HG03565 (cell line): ENCODE results near the gene VEPH1.
"Not testable (repeated sequence)": the region's sequence is repeated elsewhere in the genome, so short reads cannot be mapped to it uniquely, and the experiment has no call there.

Experiments
- ATAC-seq: cut with Tn5 transposase; IDR thresholded peaks from one replicate; pipeline ENCODE4 v1.9.1; 2021; ENCODE audit warnings: mild to moderate bottlenecking, moderate library complexity; ENCODE audit not compliant: unreplicated experiment

VEPH1 gene

DNA sequence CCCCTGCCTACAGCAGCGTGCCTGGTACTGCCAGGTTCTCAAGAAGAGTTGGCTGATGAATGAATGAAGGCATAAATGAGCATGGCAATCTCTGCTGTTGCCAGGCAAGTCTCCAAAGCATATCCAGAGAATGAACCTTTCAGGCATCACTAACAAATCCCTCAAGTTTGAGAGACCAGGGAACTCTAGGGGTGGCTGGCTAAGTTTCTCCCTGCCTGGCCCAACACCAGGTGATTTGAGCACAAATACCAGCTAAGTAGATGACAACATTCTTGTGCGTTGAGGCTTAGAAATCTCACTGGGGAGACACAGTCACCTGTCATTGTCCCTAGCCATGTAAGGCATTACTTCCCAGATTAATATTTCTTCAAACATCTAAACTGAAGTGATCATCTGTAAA is 147.9 kb downstream of the VEPH1 start:
- ATAC-seq: no peak

DNA sequence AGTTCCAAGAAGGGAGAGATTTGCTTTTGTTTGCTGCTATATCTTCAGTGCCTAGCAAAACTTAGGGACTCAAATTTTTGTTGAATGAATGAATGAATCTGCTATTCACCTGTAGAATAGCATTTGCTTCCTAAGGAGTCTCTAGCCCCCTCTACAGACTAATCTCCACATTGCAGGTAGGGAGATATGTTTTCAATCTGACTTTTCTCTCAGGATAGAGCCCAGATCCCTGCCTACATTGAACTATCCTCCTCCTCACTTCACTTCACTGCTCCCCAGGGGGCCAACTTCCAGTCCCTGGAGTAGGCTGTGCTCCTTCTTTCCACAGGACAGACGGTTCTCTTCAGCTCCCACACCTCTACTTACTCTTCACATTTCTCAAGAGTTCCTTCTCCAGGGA is 148.5 kb downstream of the VEPH1 start:
- ATAC-seq: no peak

DNA sequence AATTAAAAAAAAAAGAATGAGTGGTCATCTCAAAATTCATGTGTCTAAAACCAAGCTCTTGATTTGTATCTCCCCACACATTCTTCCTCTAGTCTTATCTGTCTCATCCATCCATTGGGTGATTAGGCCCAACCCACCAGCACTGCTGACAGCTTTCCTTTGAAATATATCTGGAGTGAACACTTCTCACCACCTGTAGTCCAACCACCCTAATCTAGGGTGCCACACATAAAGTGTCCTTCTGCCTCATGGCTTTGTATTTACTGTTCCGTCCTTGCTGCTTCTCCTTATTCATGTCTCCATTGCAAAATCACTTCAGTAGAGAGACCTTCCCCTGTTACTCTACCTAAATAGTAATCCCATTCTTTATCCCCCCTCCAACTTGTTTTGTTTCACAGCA is 149.0 kb downstream of the VEPH1 start:
- ATAC-seq: no peak

DNA sequence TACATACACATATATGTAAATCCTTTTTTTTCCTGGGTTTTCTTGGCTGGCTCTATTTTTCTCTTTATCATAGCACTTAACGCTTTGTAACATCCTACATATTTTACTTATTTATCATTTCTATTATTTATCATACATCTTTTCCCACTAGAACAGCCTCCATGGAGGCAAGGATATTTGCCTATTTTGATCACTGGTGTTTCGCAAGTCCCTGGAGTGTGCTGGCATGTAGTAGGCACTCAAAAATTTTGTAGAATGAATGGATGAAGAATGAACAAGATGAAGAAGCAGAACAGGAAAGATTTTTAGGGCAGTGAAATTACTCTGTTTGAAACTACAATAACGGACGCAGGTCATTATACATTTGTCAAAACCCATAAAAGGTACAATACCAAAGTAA is 149.6 kb downstream of the VEPH1 start:
- ATAC-seq: no peak

DNA sequence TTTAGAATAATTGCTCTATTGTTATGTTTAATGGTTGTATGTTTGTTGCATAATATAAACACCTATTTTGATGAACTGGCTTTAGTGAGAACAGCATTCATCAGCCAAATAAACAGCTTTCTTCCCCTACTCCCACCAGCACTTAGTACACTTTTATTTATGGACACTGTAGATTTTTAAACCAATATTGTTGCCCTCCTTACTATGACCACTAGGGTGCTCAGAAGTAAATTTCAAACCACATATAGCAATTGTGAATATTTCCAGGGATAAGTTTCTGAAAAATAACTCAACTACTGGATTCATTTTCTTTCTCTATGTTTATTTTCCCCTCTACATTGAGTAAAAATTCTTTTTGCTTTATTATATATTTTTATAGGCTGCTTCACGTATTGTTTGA is 151.2 kb downstream of the VEPH1 start:
- no peak for ATAC-seq

DNA sequence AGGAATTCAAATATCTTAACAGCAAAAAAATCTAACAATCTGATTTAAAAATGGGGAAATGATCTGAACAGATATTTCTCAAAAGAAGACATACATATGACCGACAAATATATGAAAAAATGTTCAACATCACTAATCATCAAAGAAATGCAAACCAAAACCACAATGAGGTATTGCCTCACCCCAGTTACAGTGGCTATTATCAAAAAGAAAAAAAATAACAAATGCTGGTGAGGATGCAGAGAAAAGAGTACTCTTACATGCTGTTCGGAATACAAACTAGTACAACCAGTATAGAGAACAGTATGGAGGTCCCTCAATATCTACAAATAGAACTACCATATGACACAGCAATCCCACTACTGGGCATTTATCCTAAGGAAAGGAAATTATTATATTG is 152.6 kb downstream of the VEPH1 start:
- not testable (repeated sequence) for ATAC-seq

DNA sequence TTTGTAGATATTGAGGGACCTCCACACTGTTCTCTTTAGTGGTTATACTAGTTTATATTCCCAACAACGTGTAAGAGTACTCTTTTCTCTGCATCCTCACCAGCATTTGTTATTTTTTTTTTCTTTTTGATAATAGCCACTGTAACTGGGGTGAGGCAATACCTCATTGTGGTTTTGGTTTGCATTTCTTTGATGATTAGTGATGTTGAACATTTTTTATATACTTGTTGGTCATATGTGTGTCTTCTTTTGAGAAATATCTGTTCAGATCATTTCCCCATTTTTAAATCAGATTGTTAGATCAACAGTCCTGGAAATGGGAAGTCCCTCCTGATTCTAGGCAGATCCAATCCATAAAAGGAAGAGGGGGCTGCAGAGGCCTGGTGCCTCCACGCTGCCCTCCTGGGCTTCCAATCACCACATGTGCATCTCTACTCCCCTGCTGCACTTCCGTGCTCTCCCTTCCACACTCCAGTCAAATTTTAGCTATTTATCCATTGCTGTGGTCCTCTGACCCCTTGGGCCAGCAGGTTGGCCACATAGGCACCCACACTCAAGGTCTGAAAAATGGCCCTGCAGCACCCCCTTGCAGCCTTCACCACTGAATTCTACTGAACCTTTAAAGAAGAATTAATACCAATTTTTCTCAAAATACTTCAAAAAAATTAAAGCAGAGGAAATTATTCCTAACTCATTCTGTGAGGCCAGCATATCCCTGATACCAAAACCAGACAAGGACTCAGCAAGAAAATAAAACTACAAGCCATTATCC is 154.7 kb downstream of the VEPH1 start:
- not testable (repeated sequence) for ATAC-seq

DNA sequence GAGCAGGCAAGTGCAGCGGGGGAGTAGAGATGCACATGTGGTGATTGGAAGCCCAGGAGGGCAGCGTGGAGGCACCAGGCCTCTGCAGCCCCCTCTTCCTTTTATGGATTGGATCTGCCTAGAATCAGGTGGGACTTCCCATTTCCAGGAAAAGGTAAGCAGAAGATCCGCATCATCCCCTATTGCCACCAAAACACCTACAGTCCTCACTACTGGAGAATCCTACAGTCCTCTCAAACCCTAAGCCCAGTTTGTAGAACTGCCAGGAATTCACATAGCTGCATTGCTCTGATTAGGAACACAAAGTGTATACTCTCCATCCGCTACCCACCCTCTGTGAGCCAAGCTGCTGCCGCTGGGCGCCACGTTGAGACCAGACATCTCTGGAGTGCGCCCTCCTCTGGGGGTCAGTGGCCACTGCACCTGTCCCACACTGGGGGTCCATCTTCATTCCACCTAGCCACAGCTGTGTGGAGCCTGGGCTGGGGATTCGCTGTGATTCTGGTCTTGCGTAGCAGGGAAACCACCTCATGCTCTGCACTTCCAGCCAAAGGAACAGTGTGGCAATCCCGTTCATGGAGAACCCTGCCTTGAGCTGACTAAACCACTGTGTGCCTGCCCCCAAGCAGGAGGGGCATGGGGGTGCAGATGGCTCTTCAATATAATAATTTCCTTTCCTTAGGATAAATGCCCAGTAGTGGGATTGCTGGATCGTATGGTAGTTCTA is 155.5 kb downstream of the VEPH1 start:
- ATAC-seq: no peak

DNA sequence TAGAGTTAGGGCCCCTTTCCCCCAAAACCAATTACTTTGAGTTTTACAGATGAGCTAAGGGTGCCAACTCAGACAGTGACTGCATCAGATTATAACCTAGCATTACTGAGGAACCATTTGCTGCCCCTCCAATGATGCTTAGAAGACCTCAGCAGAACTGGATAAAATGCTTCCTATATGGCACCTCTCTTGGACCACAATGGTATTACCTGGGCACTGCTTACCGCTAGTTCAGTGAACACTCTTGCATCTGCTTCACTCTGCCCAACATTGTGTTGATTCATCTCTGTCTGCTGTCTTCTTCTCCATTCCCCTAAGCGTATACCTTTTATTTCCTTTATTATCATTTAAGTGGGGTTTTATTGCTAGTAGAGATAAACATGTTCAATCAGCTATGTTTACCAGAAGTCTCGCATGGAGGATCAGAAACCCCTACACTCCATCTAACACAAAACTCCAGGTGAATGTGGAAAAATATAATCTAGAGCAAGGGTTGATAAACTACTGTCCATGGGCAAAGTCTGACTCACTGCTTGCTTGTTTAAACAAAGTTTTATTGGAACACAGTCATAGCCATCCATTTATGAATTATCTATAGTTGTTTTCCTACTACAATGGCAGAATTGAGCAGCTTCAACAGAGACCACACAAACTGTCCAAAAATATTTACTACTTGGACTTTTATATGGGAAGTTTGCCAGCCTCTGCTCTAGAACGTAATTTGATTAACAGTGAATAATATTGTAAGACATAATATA is 166.8 kb downstream of the VEPH1 start:
- no peak for ATAC-seq

DNA sequence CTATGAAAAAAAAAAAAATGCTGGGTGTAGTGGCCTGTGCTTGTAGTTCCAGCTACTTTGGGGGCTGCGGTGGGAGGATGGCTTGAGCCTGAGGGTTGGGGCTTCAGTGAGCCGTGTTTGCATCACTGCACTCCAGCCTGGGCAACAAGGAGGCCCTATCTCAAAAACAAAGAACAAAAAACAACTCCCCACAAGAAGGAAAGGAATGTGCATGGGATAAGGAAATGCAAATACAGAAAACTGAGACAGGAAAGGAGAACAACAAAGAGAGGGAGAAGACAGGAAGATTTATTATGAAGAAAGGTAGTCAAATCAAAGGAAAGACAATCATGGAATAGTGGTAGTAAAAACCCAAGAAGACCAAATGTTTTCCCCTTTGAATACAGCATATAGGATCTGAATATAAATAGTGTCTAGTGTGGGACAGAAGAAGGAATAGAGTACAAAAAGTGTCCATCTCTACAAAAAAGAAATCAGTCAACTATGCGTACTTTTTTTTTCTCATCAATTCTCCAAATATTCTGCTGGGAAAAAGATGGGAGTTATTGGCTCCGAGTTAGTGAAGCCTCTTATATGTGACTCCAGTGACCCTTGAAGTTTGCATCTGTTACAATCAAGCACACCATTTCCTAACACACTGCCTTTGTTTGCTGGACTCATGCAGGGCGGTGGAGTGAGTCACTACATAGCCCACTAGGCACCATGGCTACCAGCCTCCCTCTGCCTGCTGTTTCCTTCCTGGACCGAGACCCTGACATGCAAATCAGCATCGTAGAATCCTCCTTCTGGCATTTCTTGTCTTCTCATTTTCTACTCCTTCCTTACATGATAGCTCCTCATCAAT is 167.8 kb downstream of the VEPH1 start:
- no peak for ATAC-seq

DNA sequence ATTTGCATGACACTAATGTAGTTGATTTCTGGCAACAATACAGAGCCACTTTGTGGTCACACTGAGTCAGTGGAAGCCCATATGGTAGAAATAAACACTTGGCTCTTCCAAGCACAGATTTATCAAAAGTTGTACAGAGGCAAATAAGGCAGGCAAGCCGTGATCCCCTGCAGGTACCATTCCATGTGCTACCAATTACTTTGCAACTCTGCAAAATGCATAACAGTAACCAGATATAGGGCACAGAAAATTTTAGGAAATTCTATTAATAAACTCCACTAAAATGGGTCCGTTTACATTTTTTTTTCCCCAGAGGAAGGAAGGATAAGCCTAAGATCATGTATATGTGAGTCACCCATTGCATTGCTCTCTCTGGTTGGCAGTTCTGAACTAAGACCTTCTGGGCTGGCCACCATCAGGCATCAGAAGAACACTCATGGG is 169.6 kb downstream of the VEPH1 start:
- no peak for ATAC-seq

DNA sequence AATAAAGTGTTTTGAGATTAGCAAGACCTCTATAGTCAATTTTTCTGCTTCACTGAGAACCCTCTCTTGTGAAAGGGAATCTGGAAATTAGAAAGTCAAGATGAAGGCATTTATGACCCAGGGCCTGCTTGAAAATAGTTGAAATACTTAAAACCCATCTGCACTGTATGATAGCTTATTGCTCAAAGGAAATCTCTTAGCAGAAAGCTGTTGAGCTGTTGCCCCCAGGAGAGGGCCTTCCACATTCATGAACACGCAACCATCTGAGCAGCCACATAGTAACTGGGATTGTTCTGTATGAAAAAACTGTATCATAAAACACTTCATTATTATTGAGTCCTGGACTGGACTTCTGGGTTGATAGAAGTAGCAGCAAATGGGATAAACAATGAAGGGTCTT is 173.0 kb downstream of the VEPH1 start:
- no peak for ATAC-seq

DNA sequence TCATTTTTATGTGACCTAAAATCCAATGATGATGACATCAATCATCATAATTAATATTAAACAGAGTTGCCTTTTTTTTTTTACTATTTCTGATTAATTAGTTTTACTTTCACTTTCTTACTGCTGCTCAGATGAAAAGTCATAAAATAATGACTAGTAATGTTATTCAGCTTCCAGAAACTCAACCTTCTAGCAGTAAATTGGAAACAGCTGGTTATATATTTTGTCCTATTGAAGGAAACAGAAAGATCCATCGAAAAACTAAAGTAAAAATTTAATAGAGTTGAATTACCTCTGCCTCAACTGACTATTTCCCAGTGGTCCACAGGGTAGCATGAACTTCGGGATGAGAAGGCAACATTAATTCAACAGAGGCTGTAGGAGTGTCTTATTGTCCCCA is 173.7 kb downstream of the VEPH1 start:
- no peak for ATAC-seq

DNA sequence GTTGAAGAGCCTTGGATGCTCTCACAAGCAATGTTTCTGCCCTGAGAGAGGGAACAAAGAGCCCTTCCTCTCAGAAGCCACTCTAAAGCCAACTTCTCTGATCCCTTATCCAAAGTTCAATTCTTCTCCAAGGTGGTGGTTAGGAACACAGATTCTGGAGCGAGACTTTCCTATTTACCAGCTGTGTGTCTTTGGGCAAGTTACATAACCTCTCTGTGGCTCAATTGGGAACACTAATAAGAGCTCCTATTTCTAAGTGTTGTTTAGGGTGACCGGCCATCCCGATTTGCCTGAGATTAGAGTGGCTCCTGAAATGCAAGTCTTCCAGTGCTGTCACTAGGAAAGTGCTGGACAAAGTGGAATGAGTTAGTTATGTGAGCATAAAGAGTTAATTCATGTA is 175.4 kb downstream of the VEPH1 start:
- no peak for ATAC-seq

DNA sequence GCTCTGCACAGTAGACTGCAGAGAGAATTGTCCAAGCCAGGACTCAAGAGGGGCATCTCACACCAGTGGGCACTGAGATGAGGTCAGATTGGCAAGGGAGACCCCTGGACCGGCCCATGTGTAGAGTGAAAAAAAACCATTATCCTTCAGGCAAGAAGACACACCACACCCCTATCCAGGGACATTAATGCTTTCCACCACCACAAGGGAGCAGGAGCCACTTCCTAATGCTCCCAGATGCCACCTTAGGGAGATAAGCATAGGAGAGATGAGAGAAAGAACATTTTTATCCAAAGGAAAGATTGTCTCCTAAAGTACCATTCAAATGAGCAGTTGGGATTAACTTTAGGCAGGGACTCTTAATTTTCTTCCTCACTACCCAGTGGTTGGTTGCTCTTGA is 176.2 kb downstream of the VEPH1 start:
- no peak for ATAC-seq

DNA sequence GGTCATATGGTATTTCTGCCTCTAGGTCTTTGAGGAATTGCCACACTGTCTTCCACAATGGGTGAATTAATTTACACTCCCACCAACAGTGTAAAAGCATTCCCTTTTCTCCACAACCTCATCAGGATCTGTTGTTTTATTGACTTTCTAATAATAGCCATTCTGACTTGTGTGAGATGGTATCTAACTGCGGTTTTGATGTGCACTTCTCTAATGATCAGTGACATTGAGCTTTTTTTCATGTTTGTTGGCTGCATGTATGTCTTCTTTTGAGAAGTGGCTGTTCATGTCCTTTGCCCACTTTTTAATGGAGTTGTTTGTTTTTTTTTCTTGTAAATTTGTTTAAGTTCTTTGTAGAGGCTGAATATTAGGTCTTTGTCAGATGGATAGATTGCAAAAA is 178.3 kb downstream of the VEPH1 start:
- ATAC-seq: not testable (repeated sequence)

DNA sequence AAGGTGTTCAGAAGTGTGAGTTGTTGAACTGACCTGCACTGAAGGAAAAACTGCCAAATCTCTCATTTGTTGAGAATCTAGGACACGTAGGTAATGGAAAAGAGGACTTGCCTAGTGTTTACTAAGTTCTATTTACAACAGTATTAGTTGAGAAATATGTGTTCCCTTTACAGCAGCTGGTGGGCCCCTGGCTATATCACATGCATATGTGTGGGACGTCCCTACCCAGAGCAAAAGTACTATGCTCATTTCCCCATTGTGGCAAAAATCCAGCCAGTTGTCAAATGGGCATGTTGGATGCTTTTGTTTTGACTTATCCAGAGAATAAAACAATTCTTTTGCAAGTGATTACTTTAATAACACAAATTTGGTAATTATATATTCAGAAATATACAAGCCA is 179.9 kb downstream of the VEPH1 start:
- no peak for ATAC-seq

DNA sequence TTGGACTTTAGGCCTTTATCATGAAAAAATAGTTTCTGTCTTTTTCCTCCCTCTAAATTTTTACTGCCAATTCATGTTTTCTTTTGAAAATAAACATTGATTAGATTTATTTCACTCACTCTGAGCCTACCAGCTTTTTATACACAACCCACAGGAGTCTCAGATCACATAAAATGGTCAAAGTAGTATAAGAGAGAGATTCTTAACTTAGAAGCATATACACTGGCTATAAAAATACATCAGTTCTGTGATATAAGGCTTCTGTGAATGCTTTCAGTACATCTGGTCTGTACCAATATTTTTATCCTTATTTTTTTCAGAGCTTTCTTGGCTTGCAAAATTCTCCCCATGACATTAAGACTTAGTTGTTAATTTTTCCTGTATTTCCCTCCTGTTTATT is 183.5 kb downstream of the VEPH1 start:
- ATAC-seq: no peak

DNA sequence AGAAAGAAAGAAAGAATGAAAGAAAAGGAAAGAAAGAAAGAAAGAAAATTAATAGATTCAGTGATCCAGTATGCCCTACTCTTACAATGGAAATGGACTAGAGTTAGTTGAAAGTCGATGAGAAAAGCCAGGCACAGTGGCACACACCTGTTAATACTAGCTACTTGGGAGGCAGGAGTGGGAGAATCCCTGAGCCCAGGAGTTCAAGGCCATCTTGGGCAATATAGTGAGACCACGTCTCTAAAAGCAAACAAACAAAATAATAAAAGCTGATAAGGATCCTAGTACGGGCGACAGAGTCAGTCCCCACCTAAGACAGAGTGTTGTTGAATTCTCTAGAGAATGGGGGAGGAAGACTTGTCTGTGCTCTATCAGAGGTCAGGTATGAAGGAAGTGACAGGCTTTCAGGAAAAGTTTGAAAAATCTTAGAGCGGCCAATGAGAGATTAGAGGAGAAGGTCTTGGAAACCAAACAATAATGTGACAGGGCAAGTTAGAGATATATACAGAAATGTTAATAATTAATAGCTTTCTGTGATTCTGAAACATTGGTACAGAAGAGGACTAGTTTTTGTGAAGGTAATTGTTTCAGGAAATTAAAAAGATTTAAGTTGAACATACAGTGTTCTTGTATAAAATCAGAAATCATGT is 184.5 kb downstream of the VEPH1 start:
- ATAC-seq: no peak

DNA sequence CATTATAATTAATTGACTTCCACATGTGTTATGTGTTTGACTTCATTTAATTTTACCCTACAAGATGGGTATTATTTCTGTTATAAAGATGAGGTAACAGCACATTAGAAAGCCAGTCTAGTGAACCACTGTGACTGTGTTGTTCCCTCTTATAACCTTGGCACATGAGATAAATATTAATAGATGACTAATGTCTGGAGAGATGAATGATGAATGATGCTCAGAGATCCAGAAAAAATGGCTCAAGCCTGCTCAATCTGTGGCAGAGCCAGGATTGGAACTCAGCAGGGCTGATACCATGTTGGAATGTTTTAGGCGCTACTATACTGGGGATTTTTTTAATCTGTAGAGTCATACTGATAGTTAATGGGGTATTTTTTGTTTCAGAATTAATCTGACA is 185.3 kb downstream of the VEPH1 start:
- ATAC-seq: no peak
